ENCODE results near the gene SLC6A17. TPM values are rescaled to one million over a fixed set of nuclear protein-coding genes. Genes with fewer than 3 reads are reported as not detected.

The SLC6A17 gene
- total and polyA plus RNA-seq, 2 experiments from 2014 or later = 0.03 to 0.17 TPM

DNA sequence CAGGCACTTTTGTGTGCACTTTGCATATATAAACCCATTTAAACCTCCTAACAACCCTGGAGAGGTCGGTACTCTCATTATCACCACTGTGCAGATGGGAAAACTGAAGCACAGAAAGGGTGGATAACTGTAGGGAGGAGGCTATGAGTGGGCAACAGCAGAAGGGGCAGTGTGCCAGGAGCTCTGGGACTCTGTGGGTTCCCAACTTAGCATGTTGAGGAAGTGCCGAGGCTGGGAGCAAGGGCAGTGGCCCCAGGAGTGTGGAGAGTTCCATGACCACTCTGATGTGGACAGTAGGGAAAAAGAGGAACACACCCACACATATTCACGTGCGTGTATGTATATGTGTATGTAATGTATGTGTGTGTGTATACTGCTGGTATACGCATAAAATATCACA, 34.2 kb downstream of the SLC6A17 start:
- no peak for DNase-seq (ENCODE audit: low spot score)
- H4K20me1 ChIP-seq (replicated peaks; ENCODE audit: insufficient read depth) = no peaks in the 10 kb centered on the region
- ATAC-seq = no peak
- H3K79me2 ChIP-seq (replicated peaks; ENCODE audit: insufficient read depth) = no peaks in the 10 kb centered on the region
- H3K27ac Mint-ChIP-seq = no peak overlapping the region
- H3F3A ChIP-seq (replicated peaks; ENCODE audit: low read depth) = no peaks in the 10 kb centered on the region
- TF ChIP-seq POLR2AphosphoS5 (IDR thresholded peaks at IDR 0.05; ENCODE audit: low read depth) = no peak
- TF ChIP-seq, protein P1, sequence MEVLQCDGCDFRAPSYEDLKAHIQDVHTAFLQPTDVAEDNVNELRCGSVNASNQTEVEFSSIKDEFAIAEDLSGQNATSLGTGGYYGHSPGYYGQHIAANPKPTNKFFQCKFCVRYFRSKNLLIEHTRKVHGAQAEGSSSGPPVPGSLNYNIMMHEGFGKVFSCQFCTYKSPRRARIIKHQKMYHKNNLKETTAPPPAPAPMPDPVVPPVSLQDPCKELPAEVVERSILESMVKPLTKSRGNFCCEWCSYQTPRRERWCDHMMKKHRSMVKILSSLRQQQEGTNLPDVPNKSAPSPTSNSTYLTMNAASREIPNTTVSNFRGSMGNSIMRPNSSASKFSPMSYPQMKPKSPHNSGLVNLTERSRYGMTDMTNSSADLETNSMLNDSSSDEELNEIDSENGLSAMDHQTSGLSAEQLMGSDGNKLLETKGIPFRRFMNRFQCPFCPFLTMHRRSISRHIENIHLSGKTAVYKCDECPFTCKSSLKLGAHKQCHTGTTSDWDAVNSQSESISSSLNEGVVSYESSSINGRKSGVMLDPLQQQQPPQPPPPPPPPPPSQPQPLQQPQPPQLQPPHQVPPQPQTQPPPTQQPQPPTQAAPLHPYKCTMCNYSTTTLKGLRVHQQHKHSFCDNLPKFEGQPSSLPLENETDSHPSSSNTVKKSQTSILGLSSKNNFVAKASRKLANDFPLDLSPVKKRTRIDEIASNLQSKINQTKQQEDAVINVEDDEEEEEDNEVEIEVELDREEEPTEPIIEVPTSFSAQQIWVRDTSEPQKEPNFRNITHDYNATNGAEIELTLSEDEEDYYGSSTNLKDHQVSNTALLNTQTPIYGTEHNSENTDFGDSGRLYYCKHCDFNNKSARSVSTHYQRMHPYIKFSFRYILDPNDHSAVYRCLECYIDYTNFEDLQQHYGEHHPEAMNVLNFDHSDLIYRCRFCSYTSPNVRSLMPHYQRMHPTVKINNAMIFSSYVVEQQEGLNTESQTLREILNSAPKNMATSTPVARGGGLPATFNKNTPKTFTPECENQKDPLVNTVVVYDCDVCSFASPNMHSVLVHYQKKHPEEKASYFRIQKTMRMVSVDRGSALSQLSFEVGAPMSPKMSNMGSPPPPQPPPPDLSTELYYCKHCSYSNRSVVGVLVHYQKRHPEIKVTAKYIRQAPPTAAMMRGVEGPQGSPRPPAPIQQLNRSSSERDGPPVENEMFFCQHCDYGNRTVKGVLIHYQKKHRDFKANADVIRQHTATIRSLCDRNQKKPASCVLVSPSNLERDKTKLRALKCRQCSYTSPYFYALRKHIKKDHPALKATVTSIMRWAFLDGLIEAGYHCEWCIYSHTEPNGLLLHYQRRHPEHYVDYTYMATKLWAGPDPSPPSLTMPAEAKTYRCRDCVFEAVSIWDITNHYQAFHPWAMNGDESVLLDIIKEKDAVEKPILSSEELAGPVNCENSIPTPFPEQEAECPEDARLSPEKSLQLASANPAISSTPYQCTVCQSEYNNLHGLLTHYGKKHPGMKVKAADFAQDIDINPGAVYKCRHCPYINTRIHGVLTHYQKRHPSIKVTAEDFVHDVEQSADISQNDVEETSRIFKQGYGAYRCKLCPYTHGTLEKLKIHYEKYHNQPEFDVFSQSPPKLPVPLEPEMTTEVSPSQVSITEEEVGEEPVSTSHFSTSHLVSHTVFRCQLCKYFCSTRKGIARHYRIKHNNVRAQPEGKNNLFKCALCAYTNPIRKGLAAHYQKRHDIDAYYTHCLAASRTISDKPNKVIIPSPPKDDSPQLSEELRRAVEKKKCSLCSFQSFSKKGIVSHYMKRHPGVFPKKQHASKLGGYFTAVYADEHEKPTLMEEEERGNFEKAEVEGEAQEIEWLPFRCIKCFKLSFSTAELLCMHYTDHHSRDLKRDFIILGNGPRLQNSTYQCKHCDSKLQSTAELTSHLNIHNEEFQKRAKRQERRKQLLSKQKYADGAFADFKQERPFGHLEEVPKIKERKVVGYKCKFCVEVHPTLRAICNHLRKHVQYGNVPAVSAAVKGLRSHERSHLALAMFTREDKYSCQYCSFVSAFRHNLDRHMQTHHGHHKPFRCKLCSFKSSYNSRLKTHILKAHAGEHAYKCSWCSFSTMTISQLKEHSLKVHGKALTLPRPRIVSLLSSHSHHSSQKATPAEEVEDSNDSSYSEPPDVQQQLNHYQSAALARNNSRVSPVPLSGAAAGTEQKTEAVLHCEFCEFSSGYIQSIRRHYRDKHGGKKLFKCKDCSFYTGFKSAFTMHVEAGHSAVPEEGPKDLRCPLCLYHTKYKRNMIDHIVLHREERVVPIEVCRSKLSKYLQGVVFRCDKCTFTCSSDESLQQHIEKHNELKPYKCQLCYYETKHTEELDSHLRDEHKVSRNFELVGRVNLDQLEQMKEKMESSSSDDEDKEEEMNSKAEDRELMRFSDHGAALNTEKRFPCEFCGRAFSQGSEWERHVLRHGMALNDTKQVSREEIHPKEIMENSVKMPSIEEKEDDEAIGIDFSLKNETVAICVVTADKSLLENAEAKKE (CRISPR knock-in tag; IDR thresholded peaks at IDR 0.05) = no peak
- TF ChIP-seq EZH2phosphoT487 (IDR thresholded peaks at IDR 0.05; ENCODE audit: unreplicated experiment) = no peak
- TF ChIP-seq NANOG (IDR thresholded peaks at IDR 0.05; ENCODE audit: borderline replicate concordance) = no peak
- TF ChIP-seq STAT1 (IDR thresholded peaks at IDR 0.05; ENCODE audit: unreplicated experiment) = no peak
- TF ChIP-seq, protein P2, sequence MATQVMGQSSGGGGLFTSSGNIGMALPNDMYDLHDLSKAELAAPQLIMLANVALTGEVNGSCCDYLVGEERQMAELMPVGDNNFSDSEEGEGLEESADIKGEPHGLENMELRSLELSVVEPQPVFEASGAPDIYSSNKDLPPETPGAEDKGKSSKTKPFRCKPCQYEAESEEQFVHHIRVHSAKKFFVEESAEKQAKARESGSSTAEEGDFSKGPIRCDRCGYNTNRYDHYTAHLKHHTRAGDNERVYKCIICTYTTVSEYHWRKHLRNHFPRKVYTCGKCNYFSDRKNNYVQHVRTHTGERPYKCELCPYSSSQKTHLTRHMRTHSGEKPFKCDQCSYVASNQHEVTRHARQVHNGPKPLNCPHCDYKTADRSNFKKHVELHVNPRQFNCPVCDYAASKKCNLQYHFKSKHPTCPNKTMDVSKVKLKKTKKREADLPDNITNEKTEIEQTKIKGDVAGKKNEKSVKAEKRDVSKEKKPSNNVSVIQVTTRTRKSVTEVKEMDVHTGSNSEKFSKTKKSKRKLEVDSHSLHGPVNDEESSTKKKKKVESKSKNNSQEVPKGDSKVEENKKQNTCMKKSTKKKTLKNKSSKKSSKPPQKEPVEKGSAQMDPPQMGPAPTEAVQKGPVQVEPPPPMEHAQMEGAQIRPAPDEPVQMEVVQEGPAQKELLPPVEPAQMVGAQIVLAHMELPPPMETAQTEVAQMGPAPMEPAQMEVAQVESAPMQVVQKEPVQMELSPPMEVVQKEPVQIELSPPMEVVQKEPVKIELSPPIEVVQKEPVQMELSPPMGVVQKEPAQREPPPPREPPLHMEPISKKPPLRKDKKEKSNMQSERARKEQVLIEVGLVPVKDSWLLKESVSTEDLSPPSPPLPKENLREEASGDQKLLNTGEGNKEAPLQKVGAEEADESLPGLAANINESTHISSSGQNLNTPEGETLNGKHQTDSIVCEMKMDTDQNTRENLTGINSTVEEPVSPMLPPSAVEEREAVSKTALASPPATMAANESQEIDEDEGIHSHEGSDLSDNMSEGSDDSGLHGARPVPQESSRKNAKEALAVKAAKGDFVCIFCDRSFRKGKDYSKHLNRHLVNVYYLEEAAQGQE (IDR thresholded peaks at IDR 0.05; ENCODE audit: unreplicated experiment) = no peak
- TF ChIP-seq, protein P3, sequence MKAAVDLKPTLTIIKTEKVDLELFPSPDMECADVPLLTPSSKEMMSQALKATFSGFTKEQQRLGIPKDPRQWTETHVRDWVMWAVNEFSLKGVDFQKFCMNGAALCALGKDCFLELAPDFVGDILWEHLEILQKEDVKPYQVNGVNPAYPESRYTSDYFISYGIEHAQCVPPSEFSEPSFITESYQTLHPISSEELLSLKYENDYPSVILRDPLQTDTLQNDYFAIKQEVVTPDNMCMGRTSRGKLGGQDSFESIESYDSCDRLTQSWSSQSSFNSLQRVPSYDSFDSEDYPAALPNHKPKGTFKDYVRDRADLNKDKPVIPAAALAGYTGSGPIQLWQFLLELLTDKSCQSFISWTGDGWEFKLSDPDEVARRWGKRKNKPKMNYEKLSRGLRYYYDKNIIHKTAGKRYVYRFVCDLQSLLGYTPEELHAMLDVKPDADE (IDR thresholded peaks at IDR 0.05) = no peak
- TF ChIP-seq JUNB (IDR thresholded peaks at IDR 0.05; ENCODE audit: unreplicated experiment) = no peak
- TF ChIP-seq CREB1 (CRISPR knock-in tag; IDR thresholded peaks at IDR 0.05; ENCODE audit: low read depth) = no peak
- TF ChIP-seq ZNF331 (CRISPR knock-in tag; IDR thresholded peaks at IDR 0.05; ENCODE audit: low read depth) = no peak
- no peak for TF ChIP-seq EZH2 (IDR thresholded peaks at IDR 0.05; ENCODE audit: low read depth, unreplicated experiment)
- TF ChIP-seq, protein P4, sequence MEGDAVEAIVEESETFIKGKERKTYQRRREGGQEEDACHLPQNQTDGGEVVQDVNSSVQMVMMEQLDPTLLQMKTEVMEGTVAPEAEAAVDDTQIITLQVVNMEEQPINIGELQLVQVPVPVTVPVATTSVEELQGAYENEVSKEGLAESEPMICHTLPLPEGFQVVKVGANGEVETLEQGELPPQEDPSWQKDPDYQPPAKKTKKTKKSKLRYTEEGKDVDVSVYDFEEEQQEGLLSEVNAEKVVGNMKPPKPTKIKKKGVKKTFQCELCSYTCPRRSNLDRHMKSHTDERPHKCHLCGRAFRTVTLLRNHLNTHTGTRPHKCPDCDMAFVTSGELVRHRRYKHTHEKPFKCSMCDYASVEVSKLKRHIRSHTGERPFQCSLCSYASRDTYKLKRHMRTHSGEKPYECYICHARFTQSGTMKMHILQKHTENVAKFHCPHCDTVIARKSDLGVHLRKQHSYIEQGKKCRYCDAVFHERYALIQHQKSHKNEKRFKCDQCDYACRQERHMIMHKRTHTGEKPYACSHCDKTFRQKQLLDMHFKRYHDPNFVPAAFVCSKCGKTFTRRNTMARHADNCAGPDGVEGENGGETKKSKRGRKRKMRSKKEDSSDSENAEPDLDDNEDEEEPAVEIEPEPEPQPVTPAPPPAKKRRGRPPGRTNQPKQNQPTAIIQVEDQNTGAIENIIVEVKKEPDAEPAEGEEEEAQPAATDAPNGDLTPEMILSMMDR (conservative IDR thresholded peaks at IDR 0.05; ENCODE audit: low read depth in 2 of 2) = no peak
- TF ChIP-seq ZNF114 (CRISPR knock-in tag; IDR thresholded peaks at IDR 0.05) = no peak
- no peaks in the 10 kb centered on the region for H3K36me3 ChIP-seq (ENCODE audit: insufficient read depth)
- peaks cover 4% of the 10 kb centered on the region for H3K27me3 Mint-ChIP-seq (ENCODE audit: insufficient read depth, low read depth, poor library complexity)
- H3K4me3 ChIP-seq = no peak overlapping the region
- no peaks in the 10 kb centered on the region for H3K36me3 Mint-ChIP-seq (ENCODE audit: low read depth)
- H3K27me3 ChIP-seq (ENCODE audit: insufficient read depth) = no peaks in the 10 kb centered on the region
- H3K4me3 Mint-ChIP-seq = no peak overlapping the region
- no peaks in the 10 kb centered on the region for H3K9me3 Mint-ChIP-seq
- no peak overlapping the region for H3K4me2 ChIP-seq
- no peak overlapping the region for H2AFZ ChIP-seq
- no peaks in the 10 kb centered on the region for H3K9me2 ChIP-seq (ENCODE audit: insufficient read depth)
- H3K4me1 ChIP-seq (ENCODE audit: insufficient read depth) = no peaks in the 10 kb centered on the region
- H3K27ac ChIP-seq (ENCODE audit: low read depth) = no peak overlapping the region
- peaks cover 15% of the 10 kb centered on the region; the same call in 2 of the 3 replicates for H3K4me1 Mint-ChIP-seq

All from GM23338 (cell line).